Stimulated activated CD8-positive, alpha-beta memory T cell treated with anti-CD3 and anti-CD28 coated beads, Interleukin-2, amount 100 ng/mL, for 1 hour (primary cell): Measurements from ENCODE around the gene LAPTM5.

Source experiments
- DNase-seq, 2 donors: peaks; one replicate each; pipeline ENCODE4 v3.0.0-alpha.2; 2020; ENCODE audit warnings: low read depth in 2 of 2

The LAPTM5 gene

DNA sequence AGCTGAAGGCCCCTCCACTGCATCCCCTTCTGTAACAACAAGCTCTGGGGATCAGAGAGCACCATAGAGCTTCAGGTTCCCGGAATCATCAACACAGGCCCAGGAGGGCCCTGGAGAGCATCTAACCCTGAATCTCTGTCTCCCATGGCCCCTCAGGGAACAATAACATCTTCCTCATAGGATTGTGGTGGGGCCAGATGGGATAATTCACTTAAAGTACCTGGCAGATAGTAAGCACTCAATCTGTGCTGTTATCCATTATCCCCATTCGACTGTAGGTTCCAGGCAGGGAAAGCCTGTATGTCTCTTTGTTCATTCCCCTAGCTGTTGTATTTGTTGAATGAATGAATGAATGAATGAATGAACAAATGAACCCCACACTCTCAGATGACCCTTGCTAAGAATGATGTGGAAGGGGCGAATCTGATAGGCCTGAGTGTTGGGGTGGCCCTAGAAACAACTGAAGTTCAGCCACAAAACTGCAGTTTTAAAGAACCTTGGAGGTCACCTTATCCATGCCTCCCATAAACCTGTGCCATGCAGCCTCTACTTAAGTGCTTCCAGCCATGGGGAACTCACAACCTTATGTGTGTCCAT, 14.5 kb downstream of the LAPTM5 start:
- DNase-seq: no peak

DNA sequence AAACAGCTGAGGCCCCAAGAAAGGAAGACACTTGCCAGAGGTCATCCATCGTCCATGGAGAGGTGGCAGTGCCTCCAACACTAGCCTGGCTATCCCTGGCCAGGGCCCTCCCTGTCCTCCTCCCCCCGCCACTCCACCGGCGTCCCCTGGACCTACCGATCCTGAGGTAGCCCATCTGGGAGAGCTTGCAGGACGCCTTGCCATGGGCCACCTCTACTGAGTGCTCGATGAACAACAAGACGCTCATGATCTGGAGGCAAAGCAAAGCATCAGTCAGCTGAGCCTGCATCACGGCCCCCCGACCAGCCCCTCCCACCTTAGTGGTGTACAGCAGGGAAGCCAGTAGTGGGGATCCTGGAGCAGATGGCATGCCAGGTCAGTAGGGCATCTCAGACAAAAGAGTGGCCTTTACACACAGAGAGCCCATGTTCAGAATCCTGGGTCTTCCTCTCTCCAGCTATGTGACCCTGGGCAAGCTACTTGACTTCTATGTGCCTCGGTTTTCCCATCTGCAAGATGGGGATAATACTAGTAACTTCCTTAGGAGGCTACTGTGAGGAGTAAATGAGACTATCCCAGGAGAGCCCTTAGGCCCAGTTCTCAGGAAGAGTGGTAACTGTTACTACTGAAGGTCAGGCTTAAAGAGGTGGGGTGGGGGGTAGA, 15.1 kb downstream of the LAPTM5 start:
- DNase-seq: no peak

DNA sequence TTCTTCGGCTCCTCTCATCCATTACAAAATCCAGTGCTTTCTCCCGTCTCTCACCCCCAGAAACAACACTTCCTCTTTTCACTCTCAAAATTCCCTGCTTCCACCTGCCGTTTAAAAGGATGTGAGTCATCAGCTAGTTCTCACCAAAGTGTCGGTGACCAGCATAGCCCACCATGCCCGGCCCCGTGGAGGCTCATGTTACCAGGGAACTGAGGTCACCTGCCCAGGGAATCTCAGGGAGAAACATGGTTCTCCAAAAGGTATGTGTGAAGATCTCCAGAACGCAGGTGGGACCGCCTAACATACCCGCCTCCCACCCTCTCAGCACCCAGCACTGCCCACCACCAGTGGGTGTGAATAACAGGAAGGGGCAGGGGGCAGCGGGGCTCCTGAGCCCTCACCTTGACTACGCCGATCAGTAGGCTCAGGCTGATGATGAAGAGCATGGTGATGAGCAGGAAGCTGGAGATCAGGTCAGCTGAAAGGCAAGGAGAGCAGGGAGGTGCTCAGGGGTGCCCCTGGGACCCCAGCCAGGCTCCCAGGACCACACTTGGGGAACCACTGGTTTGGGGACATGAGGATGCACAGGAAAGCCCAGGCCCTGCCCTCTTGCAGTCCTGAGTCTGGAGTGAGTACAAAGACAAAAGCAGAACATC, 16.2 kb downstream of the LAPTM5 start:
- no peak for DNase-seq

DNA sequence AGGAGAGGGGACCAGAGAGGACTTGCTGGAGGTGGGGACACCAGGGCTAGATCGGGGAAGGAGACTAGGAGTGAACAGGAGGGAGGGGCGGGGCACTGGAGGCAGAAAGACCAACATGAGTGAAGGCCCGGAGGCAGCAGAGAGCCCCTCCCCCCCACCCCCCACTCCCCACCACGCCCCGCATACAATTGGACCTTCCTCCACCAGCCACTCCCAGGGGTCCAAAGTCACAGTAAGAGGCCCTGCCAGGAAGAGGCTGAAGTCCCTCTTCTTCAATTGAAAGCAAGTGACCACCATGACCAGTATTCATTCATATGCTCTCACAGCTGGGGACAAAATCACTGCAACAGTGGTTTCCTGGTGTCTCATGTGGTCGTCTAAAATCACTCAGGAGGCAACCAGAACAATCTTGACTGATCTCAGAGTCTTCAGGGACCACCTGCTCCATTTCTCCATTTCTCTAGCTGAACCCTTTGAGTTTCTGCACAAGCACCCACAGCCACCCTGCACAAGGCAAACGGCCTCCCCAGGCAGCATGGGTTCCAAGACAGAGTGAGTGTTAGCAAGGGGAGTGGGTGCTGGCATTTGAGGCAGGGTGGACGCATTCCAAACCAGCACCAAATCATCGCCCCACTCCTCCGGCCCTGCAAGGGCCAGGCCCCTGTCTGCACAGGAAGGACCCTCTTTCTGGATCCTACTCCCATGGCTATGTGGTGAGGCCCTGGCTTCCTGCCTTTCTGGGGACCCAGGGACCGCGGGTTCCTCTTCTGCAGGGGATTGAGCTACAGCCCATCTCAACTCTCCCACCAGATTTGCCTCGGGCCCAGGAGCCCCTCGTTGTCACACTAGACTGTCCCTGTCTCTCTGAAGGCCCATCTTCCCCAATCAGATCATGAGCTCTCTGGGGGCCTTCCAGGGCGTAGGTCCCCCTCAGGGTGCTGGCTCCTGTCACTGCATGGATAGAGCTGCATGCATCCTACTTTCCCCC, 17.0 kb downstream of the LAPTM5 start:
- no peak for DNase-seq

DNA sequence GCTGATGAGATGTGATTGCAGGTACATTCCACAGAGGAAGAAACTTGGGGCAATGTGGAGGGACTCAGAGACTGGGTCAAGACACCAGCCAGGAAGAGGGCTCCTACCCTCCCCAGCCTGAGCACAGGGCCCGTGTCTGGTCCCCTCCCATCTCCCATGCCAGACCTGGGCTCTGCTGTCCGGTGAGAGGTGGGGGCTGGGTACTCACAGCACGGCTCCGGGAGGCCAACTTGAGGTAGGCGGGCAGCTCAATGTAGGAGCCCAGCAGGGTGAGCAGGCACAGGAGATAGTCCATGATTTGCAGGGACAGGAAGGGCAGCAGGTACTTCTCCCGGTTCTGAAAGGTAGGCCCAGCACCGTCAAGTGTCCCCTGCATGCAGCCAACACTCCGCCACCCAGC, 18.0 kb downstream of the LAPTM5 start:
- DNase-seq: no peak

GRCh38 chr1:30738715-30739559, 18.6 kb downstream of the LAPTM5 start:
- DNase-seq: no peak

DNA sequence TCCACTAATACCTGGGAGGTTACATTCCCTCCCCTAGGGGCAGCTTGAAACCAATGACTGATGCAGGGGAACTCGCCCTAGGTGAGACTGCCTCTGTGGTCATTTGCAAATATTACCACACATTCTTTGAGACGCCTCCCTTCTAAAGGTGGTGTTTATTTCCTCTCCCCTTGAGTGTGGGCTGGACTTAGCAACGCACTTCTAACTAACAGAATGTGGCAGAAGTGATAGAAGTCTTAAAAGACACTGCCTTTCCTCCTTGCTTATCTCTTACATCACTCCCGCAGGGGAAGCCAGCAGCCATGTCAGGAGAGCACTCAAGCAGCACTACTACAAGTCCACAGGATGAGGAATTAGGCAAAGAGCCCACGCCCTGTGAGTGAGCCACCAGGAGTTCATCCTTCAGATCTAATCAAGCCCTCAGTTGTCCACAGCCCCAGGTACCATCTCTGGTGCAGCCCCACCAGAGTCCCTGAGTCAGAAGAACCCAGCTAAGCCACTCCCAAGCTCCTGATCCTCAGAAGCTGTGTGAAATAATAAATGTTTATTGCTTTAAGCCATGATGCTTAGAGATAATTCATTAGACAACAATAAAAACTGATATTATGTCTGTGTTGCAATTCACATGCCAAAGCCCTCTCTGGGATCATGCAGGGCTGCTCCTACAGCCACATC, 19.4 kb downstream of the LAPTM5 start:
- no peak for DNase-seq

GRCh38 chr1:30737357-30738039, 20.1 kb downstream of the LAPTM5 start:
- DNase-seq: no peak

DNA sequence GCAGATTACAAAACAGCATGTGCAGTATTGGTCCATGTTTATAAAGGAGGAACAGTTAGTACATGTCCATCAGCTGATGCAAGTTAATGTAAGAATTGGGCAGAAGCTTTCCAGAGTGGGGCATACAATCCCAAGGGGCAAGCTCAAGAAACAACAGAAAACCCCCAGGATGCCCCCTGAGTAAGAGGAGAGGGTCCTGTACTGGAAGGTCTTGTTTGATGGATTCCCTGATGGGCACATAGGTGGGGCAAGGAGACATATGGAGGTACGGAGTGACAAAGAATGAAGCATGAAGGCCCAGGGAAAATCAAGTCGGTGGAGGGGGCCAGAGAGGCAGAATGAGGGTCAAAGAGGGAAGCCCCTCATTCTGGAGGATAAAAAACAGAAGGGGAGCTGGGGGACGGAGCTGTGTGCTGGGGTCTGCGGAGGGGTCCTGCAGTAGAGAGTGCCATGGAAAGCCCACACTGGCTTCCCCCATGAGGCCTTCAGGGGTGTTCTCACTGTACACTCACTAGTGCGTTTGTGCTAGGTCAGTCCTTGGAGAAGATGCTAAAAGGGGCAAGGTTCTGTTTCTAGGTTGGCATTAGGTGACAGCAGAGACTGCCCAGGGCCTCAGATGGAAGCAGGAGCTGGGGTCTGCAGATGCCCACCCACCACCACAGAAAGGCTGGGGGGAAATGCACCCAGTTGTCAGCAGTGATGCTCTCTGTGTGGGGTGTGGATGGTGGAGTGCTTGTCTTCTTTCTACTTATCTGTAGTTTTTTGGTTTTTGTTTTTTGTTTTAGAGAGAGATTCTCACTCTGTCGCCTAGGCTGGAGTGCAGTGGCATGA, 21.7 kb downstream of the LAPTM5 start:
- no peak for DNase-seq

- DNase-seq: no peak
These were observed 22.4 kb downstream of the LAPTM5 start for GRCh38 chr1:30735124-30735523.

- DNase-seq: no peak
These were observed 23.0 kb downstream of the LAPTM5 start for GRCh38 chr1:30734580-30734979.

DNA sequence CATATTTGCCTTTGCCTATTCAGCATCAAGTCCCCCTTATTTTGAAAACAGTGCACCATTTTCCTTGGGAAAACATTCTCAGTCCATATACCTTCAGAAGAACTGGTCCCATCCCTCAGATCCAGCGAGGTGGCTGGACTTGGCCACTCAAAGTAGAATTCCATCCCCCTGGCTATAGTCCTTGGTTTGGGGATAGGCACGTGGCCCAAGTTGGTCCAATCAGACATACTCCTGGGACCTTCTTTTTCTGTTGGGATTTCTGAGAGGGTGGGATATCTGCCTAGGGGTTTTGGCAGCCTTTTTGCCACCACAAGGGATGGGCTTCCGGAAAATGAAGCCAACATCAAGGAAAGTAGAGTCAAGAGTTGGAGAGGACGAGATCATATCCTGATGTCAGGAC, 23.5 kb downstream of the LAPTM5 start:
- no peak for DNase-seq

DNA sequence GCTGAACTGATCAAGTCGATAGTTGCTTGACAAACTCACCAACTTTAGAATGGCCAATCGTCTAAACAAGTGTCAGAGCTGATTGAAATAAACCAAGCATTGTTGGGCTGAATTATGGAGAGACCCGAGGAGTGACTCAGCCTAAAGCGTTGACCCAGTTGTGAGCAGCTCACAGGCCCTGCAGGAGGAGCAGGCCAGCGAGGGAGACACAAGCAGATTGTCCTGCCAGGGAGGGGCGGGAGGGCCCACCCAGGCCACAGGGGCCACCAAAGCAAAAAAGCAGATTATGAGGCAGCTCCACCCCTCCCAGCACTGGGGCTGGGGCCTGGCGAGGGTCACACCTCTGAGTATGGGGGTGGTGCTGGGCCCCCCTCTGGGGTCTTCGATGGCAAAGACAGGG, 24.1 kb downstream of the LAPTM5 start:
- no peak for DNase-seq

DNA sequence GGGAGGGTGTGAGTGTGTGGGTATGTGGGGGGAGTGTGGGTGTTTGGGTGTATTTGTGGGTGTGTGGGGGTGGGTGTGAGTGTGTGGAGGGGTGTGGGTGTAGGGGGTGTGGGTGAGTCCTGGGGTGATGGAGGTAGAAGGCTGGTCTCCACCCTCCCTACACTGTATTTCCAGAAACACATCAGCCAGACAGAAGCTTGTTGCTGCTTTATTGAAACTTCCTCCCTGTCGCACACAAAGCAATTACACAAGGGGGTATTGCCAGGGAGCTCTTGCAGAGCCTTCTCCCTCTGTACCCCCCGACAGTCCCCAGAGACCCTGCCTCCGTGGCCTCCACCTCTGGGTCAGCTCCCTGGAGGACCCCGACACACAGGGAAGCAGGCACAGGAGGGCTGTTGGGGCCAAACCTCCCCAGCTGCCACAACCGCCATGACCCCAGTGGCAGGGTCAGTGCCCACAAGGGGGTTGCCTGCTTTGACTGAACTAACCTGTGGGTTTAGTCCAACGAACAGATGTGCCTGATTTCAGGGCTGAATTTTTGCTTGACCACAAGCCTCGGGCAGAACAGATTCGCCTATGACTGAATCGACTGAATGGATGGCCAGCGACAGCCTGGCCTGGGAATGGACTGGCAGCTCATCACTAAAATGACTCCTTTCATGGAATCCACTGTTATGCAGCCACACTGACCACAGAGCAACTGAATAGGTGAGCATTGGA, 25.1 kb downstream of the LAPTM5 start:
- DNase-seq: no peak

- no peak for DNase-seq
These were observed 25.7 kb downstream of the LAPTM5 start for GRCh38 chr1:30731806-30732276.

DNA sequence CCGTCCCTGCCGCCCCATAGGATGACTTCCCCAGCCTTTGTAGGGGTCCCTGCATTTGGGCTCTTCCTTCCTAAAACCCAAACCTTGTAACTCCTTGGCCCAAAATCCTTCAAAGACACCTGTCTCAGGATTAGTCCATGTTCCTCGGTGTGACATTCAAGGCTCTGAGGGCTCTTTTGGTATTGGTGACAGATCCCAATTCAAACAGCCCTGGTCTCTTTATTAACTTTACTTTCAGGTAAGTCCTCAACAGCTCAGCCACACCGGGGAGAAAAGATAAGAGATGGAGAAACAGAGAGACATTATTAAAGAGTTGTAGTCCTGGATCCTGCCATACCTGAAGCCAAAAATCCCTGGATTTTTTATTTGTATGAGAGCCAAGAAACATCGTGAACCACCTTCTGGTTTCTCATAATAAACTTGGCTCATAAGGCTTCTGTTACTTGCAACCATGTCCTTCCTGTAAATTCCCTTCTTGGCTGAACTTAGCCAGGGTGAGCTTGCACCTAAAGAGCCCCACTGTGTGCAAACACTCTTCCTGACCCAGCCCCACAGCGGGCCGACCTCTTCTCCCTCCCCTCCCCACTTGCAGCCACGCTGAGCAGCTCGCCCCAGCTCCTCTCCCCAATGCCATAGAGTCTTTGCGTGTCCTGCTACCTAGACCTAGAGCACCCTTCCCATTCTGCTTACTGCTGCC, 26.3 kb downstream of the LAPTM5 start:
- DNase-seq: no peak

DNA sequence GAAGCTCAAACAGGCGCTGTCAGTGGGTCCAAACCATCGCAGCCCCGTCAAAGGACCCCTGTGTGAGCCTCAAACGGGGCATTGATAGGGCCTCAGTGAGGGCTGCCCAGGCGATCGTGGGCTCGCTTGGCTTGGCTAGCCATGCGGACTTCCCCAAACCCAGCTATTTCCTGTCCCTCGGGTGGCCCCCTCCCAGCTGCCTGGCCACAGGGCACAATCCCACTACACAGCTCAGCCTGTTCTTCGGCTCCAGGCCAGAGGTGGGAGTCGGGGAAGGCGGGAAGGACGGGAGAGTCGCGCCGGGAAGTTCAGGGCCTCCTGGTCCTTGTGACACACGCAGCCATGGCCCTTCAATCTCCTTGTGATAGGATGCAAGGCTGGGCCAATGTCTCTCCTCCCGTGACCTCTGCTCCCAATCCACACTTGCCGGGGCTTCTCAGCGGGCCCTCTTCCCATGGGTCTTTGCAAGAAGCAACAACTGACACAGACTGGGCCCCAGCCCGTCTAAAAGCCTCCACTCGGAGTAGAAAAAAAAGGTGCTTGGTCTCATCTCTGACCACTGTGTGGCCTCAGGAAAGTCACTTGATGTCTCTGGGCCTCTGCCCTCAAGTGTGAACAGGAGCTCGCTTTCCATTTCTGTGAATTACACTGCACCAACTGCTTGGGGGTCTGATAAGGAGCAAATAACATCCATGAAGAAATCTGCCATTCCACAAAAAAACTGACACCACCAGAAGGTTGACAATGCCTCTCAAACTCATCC, 27.0 kb downstream of the LAPTM5 start:
- DNase-seq: no peak
